A549 (cell line): ENCODE measurements around the gene R3HDM2. TPM values are rescaled to one million over a fixed set of nuclear protein-coding genes. Genes with fewer than 3 reads are reported as not detected.

Experiments
- ATAC-seq, 2 experiments: fragments of 200-7000 bp in 1 of 2; fragments of >200 bp in 1 of 2; cut with Nextera tagmentation in 1 of 2; cut with Tn5 transposase in 1 of 2; 3 replicates each; pipeline versions ENCODE4 v1.8.0 to v1.9.1; 2018 to 2020; ENCODE audit warnings: mild to moderate bottlenecking in 1 of 2, moderate library complexity in 1 of 2
- CTCF ChIA-PET: fragments of 300-600 bp; sonication (Branson Sonifier 250); formaldehyde crosslinking; extraction: SDS; loops from one replicate; lab custom pipeline; 2021; ENCODE audit warnings: antibody characterized with exemption, inconsistent platforms; lab: Yijun Ruan, JAX
- POLR2A ChIA-PET: fragments of 350-600 bp; formaldehyde crosslinking; extraction: SDS; loops from one replicate; lab custom pipeline; 2021; ENCODE audit warnings: antibody characterized with exemption, inconsistent platforms; lab: Yijun Ruan, JAX
- DNase-seq, 2 experiments: peaks; one replicate each; pipeline versions ENCODE4 v3.0.0 to v3.0.0-alpha.2; 2011 to 2016; ENCODE audit warnings: low read depth in 1 of 2, low spot score in 1 of 2
- FAIRE-seq: peaks from 2 replicates; lab custom pipeline; 2011; peaks lifted over from hg19 to GRCh38; lab: Jason Lieb, UNC
- H3K27ac ChIP-seq, 2 experiments: fragments of >200 bp; sonication (Bioruptor Twin); formaldehyde crosslinking; 3 replicates each; pipeline ENCODE4 v1.5.1; 2016 to 2017
- H3K4me1 ChIP-seq: fragments of >200 bp; sonication (Bioruptor Twin); formaldehyde crosslinking; 3 replicates; pipeline ENCODE4 v1.6.1; 2016
- H3K4me2 ChIP-seq: fragments of >200 bp; sonication (Bioruptor Twin); formaldehyde crosslinking; 3 replicates; pipeline ENCODE4 v1.6.1; 2016
- H3K4me3 ChIP-seq: fragments of >200 bp; sonication (Bioruptor Twin); formaldehyde crosslinking; 3 replicates; pipeline ENCODE4 v1.5.1; 2016
- H3K9me3 ChIP-seq: fragments of >200 bp; sonication (Bioruptor Twin); formaldehyde crosslinking; 3 replicates; pipeline ENCODE4 v1.6.1; 2016
- BHLHE40 ChIP-seq: IDR thresholded peaks from 2 replicates; pipeline ENCODE4 v1.6.1; 2012; ENCODE audit warnings: low read depth, low read length, inconsistent platforms
- CBX8 ChIP-seq: fragments of 200-600 bp; sonication (generic); IDR thresholded peaks from 2 replicates; pipeline ENCODE4 v1.6.1; 2016
- CEBPB ChIP-seq, 2 experiments: fragments of >200 bp in 1 of 2; sonication (Bioruptor Twin) in 1 of 2; formaldehyde crosslinking in 1 of 2; IDR thresholded peaks; 2 replicates each; pipeline ENCODE4 v1.6.1; 2012 to 2016
- HEYL ChIP-seq: fragments of 250-450 bp; sonication (Bioruptor Pico); IDR thresholded peaks from 2 replicates; pipeline ENCODE4 v1.8.0; 2021; ENCODE audit warnings: mild to moderate bottlenecking, moderate library complexity
- JUN ChIP-seq, 2 experiments: fragments of >200 bp; sonication (Bioruptor Twin); formaldehyde crosslinking; IDR thresholded peaks; 2 replicates in 1 of 2; 3 replicates in 1 of 2; pipeline ENCODE4 v1.6.1; 2016 to 2017
- MAFK ChIP-seq: fragments of 450-650 bp; IDR thresholded peaks from 2 replicates; pipeline ENCODE4 v1.6.1; 2014; ENCODE audit not compliant: partially characterized antibody
- MYC ChIP-seq: IDR thresholded peaks from 2 replicates; pipeline ENCODE4 v1.6.1; 2012; ENCODE audit warnings: mild to moderate bottlenecking, inconsistent platforms, low read length, improper control_type of control experiment, borderline replicate concordance
- NFE2L2 ChIP-seq: fragments of 150-350 bp; conservative IDR thresholded peaks from 2 replicates; pipeline ENCODE4 v1.6.1; 2014; ENCODE audit warnings: low read length
- POLR2A ChIP-seq: IDR thresholded peaks from 2 replicates; pipeline ENCODE4 v1.6.1; 2012; ENCODE audit warnings: mild to moderate bottlenecking, low read length
- POLR2AphosphoS2 ChIP-seq: conservative IDR thresholded peaks from 2 replicates; pipeline ENCODE4 v1.6.1; 2012; ENCODE audit warnings: low read length, improper control_type of control experiment, inconsistent platforms
- RAD21 ChIP-seq, 2 experiments: fragments of >200 bp in 1 of 2; sonication (Bioruptor Twin) in 1 of 2; formaldehyde crosslinking in 1 of 2; IDR thresholded peaks in 1 of 2; conservative IDR thresholded peaks in 1 of 2; 2 replicates in 1 of 2; 3 replicates in 1 of 2; pipeline ENCODE4 v1.6.1; 2012 to 2018; ENCODE audit warnings: inconsistent platforms in 1 of 2
- RARB ChIP-seq: fragments of 250-450 bp; sonication (Bioruptor Pico); IDR thresholded peaks from 2 replicates; pipeline ENCODE4 v1.8.0; 2021; ENCODE audit warnings: mild to moderate bottlenecking, moderate library complexity
- RCOR1 ChIP-seq: fragments of 150-350 bp; IDR thresholded peaks from 2 replicates; pipeline ENCODE4 v1.6.1; 2014; ENCODE audit warnings: antibody characterized with exemption, low read length, low read depth
- RNF2 ChIP-seq: fragments of 200-600 bp; sonication (generic); IDR thresholded peaks from 2 replicates; pipeline ENCODE4 v1.6.1; 2016; ENCODE audit warnings: low read depth, mild to moderate bottlenecking, antibody characterized with exemption, moderate library complexity, borderline replicate concordance
- TP53 ChIP-seq: fragments of 250-450 bp; sonication (Bioruptor Pico); IDR thresholded peaks from 2 replicates; pipeline ENCODE4 v1.5.0; 2021; ENCODE audit warnings: mild to moderate bottlenecking, moderate library complexity
- ZFP36 ChIP-seq: fragments of 450-650 bp; IDR thresholded peaks from 2 replicates; pipeline ENCODE4 v1.6.1; 2014; ENCODE audit warnings: borderline replicate concordance; ENCODE audit not compliant: partially characterized antibody
- ZSCAN20 ChIP-seq: fragments of 250-450 bp; sonication (Bioruptor Pico); IDR thresholded peaks from 2 replicates; pipeline ENCODE4 v1.8.0; 2022; ENCODE audit warnings: mild to moderate bottlenecking, moderate library complexity
- WGBS: methylation state at CpG from one replicate; pipeline ENCODE4 v1.1.6; 2017; ENCODE audit errors: missing lambda C conversion rate; 5-methylcytosine and 5-hydroxymethylcytosine counted together
- polyA plus RNA-seq, 4 experiments: library from polyadenylated mRNA; depleted of rRNA in 3 of 4; stranded (reverse); fragments of >200 nt; fragmentation: RNase III in 1 of 4; extraction: RNeasy Plus Mini Kit Qiagen cat#74134 plus additional on column Dnase treatment in 1 of 4; gene quantifications; 2 replicates in 3 of 4; 3 replicates in 1 of 4; pipeline ENCODE4 v1.2.3, GENCODE V29; 2011 to 2017
- TF ChIP-seq, protein P1 (sequence below): fragments of 200-600 bp; sonication (generic); IDR thresholded peaks from 2 replicates; pipeline ENCODE4 v1.6.1; 2016; ENCODE audit warnings: antibody characterized with exemption, mild to moderate bottlenecking, moderate library complexity
- TF ChIP-seq, protein P2 (sequence below): fragments of 250-450 bp; sonication (Bioruptor Pico); IDR thresholded peaks from 2 replicates; pipeline ENCODE4 v1.5.0; 2021; ENCODE audit warnings: mild to moderate bottlenecking, moderate library complexity, borderline replicate concordance
- TF ChIP-seq, protein P3 (sequence below): fragments of >200 bp; sonication (Bioruptor Twin); formaldehyde crosslinking; IDR thresholded peaks from 3 replicates; pipeline ENCODE4 v1.5.1; 2016

Gene R3HDM2
- polyA plus RNA-seq, 2 of the 4 experiments (the other 2 are of a cell fraction) = 14.0 to 30.6 TPM

DNA sequence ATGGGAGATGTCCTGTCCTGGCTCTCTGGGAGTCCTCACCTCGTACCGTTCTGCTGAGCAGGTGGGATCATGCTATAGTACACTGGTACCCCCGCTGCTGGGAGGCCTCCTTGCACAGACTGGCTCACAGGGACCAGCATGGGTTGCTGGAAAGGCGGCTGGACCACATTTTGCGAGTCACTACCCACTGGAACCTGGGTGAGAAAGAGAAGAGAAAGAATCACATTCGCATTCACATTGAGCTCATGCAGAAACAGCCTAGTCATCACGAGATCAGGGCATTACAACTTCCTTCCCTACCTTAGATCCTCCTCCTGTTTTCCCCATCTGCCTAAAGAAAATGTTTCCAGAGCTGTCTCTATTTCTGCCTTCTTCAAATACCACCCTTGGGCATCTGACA is 162.6 kb downstream of the R3HDM2 start:
- ATAC-seq = no peak
- ChIA-PET POLR2A (no interaction called here), CTCF (interaction anchor here (0.6 to 18.3 kb wide), 2 partner anchors 173 to 187 kb away, joined by 3 to 316 read pairs; partner anchors contain the start of genes GLI1 and INHBE)
- peak in 1 of 2 experiments; percentile 19 for DNase-seq
- H3K4me1 ChIP-seq = no peaks in the 10 kb centered on the region
- peak overlapping the region in 1 of 2 experiments; percentile 44; a peak in 2 of 6 replicates for H3K27ac ChIP-seq
- no peak overlapping the region for H3K4me2 ChIP-seq
- no peak for FAIRE-seq
- H3K4me3 ChIP-seq = no peak overlapping the region
- TF ChIP-seq HEYL (CRISPR knock-in tag) (no peak), MAFK (peak; percentile 26), POLR2A (no peak), ZSCAN20 (no peak)
- TF ChIP-seq, protein P1, sequence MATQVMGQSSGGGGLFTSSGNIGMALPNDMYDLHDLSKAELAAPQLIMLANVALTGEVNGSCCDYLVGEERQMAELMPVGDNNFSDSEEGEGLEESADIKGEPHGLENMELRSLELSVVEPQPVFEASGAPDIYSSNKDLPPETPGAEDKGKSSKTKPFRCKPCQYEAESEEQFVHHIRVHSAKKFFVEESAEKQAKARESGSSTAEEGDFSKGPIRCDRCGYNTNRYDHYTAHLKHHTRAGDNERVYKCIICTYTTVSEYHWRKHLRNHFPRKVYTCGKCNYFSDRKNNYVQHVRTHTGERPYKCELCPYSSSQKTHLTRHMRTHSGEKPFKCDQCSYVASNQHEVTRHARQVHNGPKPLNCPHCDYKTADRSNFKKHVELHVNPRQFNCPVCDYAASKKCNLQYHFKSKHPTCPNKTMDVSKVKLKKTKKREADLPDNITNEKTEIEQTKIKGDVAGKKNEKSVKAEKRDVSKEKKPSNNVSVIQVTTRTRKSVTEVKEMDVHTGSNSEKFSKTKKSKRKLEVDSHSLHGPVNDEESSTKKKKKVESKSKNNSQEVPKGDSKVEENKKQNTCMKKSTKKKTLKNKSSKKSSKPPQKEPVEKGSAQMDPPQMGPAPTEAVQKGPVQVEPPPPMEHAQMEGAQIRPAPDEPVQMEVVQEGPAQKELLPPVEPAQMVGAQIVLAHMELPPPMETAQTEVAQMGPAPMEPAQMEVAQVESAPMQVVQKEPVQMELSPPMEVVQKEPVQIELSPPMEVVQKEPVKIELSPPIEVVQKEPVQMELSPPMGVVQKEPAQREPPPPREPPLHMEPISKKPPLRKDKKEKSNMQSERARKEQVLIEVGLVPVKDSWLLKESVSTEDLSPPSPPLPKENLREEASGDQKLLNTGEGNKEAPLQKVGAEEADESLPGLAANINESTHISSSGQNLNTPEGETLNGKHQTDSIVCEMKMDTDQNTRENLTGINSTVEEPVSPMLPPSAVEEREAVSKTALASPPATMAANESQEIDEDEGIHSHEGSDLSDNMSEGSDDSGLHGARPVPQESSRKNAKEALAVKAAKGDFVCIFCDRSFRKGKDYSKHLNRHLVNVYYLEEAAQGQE = no peak
- WGBS = 88% methylated on average over 7 of the region's 7 CpGs
- no peaks in the 10 kb centered on the region for H3K9me3 ChIP-seq

DNA sequence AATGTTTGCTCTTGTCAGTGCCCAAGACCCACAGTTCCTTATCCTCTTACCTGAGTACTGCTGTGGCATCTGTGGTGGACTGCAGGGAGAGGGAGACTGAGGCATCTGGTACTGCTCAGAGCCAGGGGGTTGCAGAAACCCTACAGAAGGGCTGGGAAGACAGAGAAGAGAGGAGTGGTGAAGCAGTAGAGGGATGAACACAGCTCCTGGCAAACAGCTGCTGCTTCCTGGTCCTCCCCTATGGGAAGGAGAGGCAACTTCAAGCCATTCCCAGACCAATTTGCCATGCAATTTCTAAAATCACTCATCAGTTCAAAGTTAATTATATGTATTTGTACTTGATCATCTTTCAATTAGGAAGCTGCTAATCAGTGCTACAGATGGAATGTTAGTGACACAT is 164.2 kb downstream of the R3HDM2 start:
- Histone ChIP-seq H3K4me3 (no peak overlapping the region), H3K27ac (no peak overlapping the region), H3K4me1 (0 out of 3 replicates have a peak, but pooled peaks cover 3% of the 10 kb centered on the region), H3K4me2 (no peak overlapping the region), H3K9me3 (no peaks in the 10 kb centered on the region)
- ChIA-PET POLR2A (no interaction called here), CTCF (interaction anchor here (0.6 to 18.3 kb wide), 11 partner anchors 9 to 189 kb away, joined by 3 to 316 read pairs (median 4); partner anchors contain the start of genes GLI1, INHBE and STAC3)
- no peak for FAIRE-seq
- no peak for ATAC-seq
- no peak for DNase-seq
- TF ChIP-seq, protein P2, sequence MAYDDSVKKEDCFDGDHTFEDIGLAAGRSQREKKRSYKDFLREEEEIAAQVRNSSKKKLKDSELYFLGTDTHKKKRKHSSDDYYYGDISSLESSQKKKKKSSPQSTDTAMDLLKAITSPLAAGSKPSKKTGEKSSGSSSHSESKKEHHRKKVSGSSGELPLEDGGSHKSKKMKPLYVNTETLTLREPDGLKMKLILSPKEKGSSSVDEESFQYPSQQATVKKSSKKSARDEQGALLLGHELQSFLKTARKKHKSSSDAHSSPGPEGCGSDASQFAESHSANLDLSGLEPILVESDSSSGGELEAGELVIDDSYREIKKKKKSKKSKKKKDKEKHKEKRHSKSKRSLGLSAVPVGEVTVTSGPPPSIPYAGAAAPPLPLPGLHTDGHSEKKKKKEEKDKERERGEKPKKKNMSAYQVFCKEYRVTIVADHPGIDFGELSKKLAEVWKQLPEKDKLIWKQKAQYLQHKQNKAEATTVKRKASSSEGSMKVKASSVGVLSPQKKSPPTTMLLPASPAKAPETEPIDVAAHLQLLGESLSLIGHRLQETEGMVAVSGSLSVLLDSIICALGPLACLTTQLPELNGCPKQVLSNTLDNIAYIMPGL = no peak
- TF ChIP-seq JUN (IDR thresholded peaks at IDR 0.05) (no peak), RAD21 (conservative IDR thresholded peaks at IDR 0.05 in 1 of 2, IDR thresholded peaks at IDR 0.05 in 1 of 2) (no peak), MYC (no peak), CBX8 (no peak), CEBPB (IDR thresholded peaks at IDR 0.05) (no peak), ZFP36 (no peak), POLR2AphosphoS2 (no peak), RARB (no peak), NFE2L2 (no peak)
- TF ChIP-seq, protein P3, sequence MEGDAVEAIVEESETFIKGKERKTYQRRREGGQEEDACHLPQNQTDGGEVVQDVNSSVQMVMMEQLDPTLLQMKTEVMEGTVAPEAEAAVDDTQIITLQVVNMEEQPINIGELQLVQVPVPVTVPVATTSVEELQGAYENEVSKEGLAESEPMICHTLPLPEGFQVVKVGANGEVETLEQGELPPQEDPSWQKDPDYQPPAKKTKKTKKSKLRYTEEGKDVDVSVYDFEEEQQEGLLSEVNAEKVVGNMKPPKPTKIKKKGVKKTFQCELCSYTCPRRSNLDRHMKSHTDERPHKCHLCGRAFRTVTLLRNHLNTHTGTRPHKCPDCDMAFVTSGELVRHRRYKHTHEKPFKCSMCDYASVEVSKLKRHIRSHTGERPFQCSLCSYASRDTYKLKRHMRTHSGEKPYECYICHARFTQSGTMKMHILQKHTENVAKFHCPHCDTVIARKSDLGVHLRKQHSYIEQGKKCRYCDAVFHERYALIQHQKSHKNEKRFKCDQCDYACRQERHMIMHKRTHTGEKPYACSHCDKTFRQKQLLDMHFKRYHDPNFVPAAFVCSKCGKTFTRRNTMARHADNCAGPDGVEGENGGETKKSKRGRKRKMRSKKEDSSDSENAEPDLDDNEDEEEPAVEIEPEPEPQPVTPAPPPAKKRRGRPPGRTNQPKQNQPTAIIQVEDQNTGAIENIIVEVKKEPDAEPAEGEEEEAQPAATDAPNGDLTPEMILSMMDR = no peak

DNA sequence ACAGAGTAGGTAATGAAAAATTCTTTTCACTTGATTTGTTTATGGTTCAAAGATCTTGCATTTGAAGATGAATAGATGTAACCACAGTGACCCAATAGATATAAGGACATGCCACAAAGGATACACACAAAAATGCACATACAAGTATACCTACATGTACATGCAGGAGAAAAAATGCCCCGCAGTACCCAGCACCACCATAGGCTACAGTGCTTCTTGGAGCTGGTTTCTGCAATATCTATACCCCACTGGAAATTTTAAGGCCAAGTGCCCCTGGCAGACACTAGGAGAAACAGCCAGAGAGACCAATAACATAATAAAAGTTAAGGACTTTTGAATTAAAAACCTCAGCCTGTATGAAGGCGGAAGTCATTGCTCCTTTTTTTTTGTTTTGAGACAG is 167.7 kb downstream of the R3HDM2 start:
- DNase-seq (no peak), FAIRE-seq (no peak), ATAC-seq (peak in 1 of 2 experiments; percentile 58; a peak in 3 of 6 replicates)
- H3K4me1 ChIP-seq = 0 out of 3 replicates have a peak, but pooled peaks cover 3% of the 10 kb centered on the region
- no peak overlapping the region for H3K4me2 ChIP-seq
- no peaks in the 10 kb centered on the region for H3K9me3 ChIP-seq
- H3K27ac ChIP-seq = no peak overlapping the region
- no peak overlapping the region for H3K4me3 ChIP-seq
- 42% methylated on average over 2 of the region's 2 CpGs for WGBS
- ChIA-PET POLR2A (no interaction called here), CTCF (interaction anchor here (0.6 to 18.3 kb wide), 15 partner anchors 8 to 292 kb away, joined by 3 to 316 read pairs (median 4); partner anchors contain the start of genes GLI1, INHBE and STAC3)
- TF ChIP-seq TP53 (CRISPR knock-in tag) = no peak
- TF ChIP-seq, protein P3 = no peak
- no peak for TF ChIP-seq BHLHE40
- no peak for TF ChIP-seq RNF2
- TF ChIP-seq, protein P1 = no peak
- no peak for TF ChIP-seq RCOR1
